UCSD-AML1 (cell line): ENCODE measurements around the gene ROBO2.

Experiments used
- DNase-seq: peaks from one replicate; lab custom pipeline; 2025; ENCODE audit not compliant: unreplicated experiment; lab: John Stamatoyannopoulos, UW

ROBO2 gene

GRCh38 chr3:77051591-77051990 lies 11.7 kb downstream of the ROBO2 start:
- no peak for DNase-seq

GRCh38 chr3:77052051-77052501 lies 12.2 kb downstream of the ROBO2 start:
- DNase-seq, result no peak

- DNase-seq, result no peak
Observed at GRCh38 chr3:77052733-77053670, 13.1 kb downstream of the ROBO2 start.

- no peak for DNase-seq
Observed at GRCh38 chr3:77053795-77054194, 13.9 kb downstream of the ROBO2 start.

- no peak for DNase-seq
Observed at GRCh38 chr3:77055841-77056341, 16.0 kb downstream of the ROBO2 start.

- DNase-seq, result no peak
Observed at GRCh38 chr3:77059354-77059753, 19.5 kb downstream of the ROBO2 start.

- DNase-seq, result no peak
Observed at GRCh38 chr3:77063423-77063822, 23.5 kb downstream of the ROBO2 start.

- no peak for DNase-seq
Observed at GRCh38 chr3:77065750-77066149, 25.9 kb downstream of the ROBO2 start.

- DNase-seq, result no peak
Observed at GRCh38 chr3:77066829-77067228, 26.9 kb downstream of the ROBO2 start.

- DNase-seq, result no peak
Observed at GRCh38 chr3:77068808-77069207, 28.9 kb downstream of the ROBO2 start.

- no peak for DNase-seq
Observed at GRCh38 chr3:77071364-77071763, 31.5 kb downstream of the ROBO2 start.

GRCh38 chr3:77071809-77072208 lies 31.9 kb downstream of the ROBO2 start:
- DNase-seq, result no peak

- no peak for DNase-seq
Observed at GRCh38 chr3:77072232-77072631, 32.3 kb downstream of the ROBO2 start.

- no peak for DNase-seq
Observed at GRCh38 chr3:77078279-77078678, 38.4 kb downstream of the ROBO2 start.

- DNase-seq, result no peak
Observed at GRCh38 chr3:77079988-77080610, 40.2 kb downstream of the ROBO2 start.

GRCh38 chr3:77081240-77081661 lies 41.4 kb downstream of the ROBO2 start:
- no peak for DNase-seq

- no peak for DNase-seq
Observed at GRCh38 chr3:77084511-77084910, 44.6 kb downstream of the ROBO2 start.

GRCh38 chr3:77086408-77086807 lies 46.5 kb downstream of the ROBO2 start:
- DNase-seq, result no peak

GRCh38 chr3:77091809-77092208 lies 51.9 kb downstream of the ROBO2 start:
- no peak for DNase-seq

GRCh38 chr3:77093101-77093500 lies 53.2 kb downstream of the ROBO2 start:
- no peak for DNase-seq

GRCh38 chr3:77096145-77096544 lies 56.2 kb downstream of the ROBO2 start:
- DNase-seq, result no peak
